SW480 (cell line): ENCODE measurements around the gene SUN1.
"Not testable (repeated sequence)": the region's sequence is repeated elsewhere in the genome, so short reads cannot be mapped to it uniquely, and the experiment has no call there.

Experiments
- DNase-seq: peaks from one replicate; pipeline ENCODE4 v3.0.0-alpha.2; 2016; ENCODE audit warnings: low spot score

Gene SUN1

GRCh38 chr7:803796-804195 lies 28.5 kb upstream of the SUN1 start:
- not testable (repeated sequence) for DNase-seq

GRCh38 chr7:805261-805660 lies 27.0 kb upstream of the SUN1 start:
- peak; percentile 46 for DNase-seq

GRCh38 chr7:815284-816216 lies 16.7 kb upstream of the SUN1 start:
- peak; percentile 21 for DNase-seq

GRCh38 chr7:816300-816750 lies 16.0 kb upstream of the SUN1 start:
- peak; percentile 99 for DNase-seq

GRCh38 chr7:816751-817671 lies 15.3 kb upstream of the SUN1 start:
- peak; percentile 74 for DNase-seq

GRCh38 chr7:818031-818699 lies 14.1 kb upstream of the SUN1 start:
- peak; percentile 48 for DNase-seq

GRCh38 chr7:820341-820740 lies 11.9 kb upstream of the SUN1 start:
- no peak for DNase-seq

- peak; percentile 27 for DNase-seq
Observed at GRCh38 chr7:821688-822087, 10.6 kb upstream of the SUN1 start.

- DNase-seq, result no peak
Observed at GRCh38 chr7:822692-823276, 9.5 kb upstream of the SUN1 start.

GRCh38 chr7:823649-824048 lies 8.6 kb upstream of the SUN1 start:
- DNase-seq, result no peak

GRCh38 chr7:824081-824480 lies 8.2 kb upstream of the SUN1 start:
- DNase-seq, result no peak

- DNase-seq, result no peak
Observed at GRCh38 chr7:824664-825063, 7.6 kb upstream of the SUN1 start.

- DNase-seq, result no peak
Observed at GRCh38 chr7:825386-825785, 6.9 kb upstream of the SUN1 start.

GRCh38 chr7:826230-826917 lies 5.9 kb upstream of the SUN1 start:
- no peak for DNase-seq

GRCh38 chr7:828793-829561 lies 3.3 kb upstream of the SUN1 start:
- DNase-seq, result no peak

- DNase-seq, result no peak
Observed at GRCh38 chr7:830069-830468, 2.2 kb upstream of the SUN1 start.

GRCh38 chr7:831596-832166 lies 595 bp upstream of the SUN1 start:
- peak; percentile 98 for DNase-seq

GRCh38 chr7:832968-833424 lies 720 bp downstream of the SUN1 start:
- no peak for DNase-seq

- DNase-seq, result no peak
Observed at GRCh38 chr7:833601-834258, 1.5 kb downstream of the SUN1 start.
